ENCODE measurements around the gene NYAP2.

Gene NYAP2

GRCh38 chr2:225510796-225511195 is 111.3 kb downstream of the NYAP2 start:
- TF ChIP-seq ZFX (IDR thresholded peaks at IDR 0.05) (no peak), CTCF (conservative IDR thresholded peaks at IDR 0.05) (no peak)
- H3K27ac ChIP-seq: no peak overlapping the region

- no peak overlapping the region for H3K27ac ChIP-seq
- TF ChIP-seq ZFX (IDR thresholded peaks at IDR 0.05) (no peak), CTCF (conservative IDR thresholded peaks at IDR 0.05) (no peak)
Observed at GRCh38 chr2:225512469-225512868, 113.0 kb downstream of the NYAP2 start.

DNA sequence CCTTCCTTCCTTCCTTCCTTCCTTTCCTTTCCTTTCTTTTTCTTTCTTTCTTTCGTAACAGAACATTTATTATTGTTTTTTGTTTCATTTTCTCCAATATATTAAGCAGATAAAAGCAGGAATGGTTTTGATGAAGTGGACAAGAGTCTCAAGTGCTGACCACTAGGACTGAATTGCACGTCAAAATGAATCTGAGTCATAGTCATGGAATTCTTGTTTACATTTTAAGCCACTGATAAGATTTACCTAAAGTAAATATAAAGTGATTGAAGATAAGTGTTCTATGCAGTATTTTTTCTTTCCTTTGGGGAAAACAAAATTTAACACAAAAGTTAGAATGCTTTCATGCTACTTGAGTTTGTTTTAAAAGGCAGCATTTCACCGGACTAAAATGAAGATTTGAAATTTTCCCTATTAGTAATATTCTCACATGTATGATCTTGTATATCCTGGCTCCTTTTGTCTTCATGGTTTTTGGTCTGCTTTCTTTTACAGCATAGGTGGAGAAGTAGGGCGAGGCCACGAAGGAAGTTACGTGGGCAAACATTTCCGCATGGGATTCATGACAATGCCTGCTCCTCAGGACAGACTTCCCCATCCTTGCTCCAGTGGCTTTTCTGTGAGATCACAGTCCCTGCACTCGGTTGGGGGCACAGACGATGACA is 113.5 kb downstream of the NYAP2 start:
- TF ChIP-seq ZFX (IDR thresholded peaks at IDR 0.05) (no peak), CTCF (conservative IDR thresholded peaks at IDR 0.05) (no peak)
- H3K27ac ChIP-seq: no peak overlapping the region

DNA sequence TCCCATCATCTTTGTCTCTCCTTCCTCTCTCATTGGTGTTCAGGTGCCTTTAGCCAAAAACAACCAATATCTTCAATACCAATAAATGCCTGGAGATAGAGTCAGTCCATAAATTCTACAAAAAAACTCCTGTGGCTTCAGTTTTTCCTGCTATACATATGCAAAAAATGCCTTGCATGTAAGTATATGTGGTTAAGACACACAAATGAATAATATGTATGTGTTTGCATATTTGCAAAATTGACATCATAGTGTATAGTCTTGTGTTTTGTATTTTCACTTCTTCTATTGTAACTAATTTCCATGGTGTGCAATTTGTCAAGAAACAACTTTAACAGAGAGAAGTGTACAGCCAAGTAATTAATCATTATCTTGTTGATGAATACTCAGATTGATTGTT is 115.5 kb downstream of the NYAP2 start:
- no peak overlapping the region for H3K27ac ChIP-seq
- TF ChIP-seq ZFX (IDR thresholded peaks at IDR 0.05): no peak

GRCh38 chr2:225526760-225527390 is 127.4 kb downstream of the NYAP2 start:
- TF ChIP-seq ZFX (IDR thresholded peaks at IDR 0.05) (no peak), CTCF (conservative IDR thresholded peaks at IDR 0.05) (no peak)

DNA sequence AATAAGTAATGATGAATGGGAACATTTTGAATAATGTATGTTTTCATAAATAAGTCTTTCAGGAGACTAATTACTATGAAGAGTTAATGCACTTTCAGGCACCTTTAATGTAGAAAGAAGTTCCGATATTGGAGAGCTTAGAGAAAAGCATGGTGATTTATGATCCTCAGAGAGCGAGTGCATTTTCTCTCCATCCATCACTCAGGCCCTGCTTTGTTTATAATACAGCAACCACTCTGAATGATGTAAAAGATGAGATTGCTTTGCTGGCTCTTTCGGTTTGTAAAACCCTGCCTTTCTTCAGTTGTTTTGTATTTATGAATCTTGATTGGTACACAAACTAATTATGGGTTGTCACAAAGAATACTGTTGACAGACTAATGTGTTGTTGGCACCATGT is 132.0 kb downstream of the NYAP2 start:
- no peak for TF ChIP-seq ZFX (IDR thresholded peaks at IDR 0.05)
- no peak for TF ChIP-seq CTCF (conservative IDR thresholded peaks at IDR 0.05)
- H3K27ac ChIP-seq: no peak overlapping the region

More at GRCh38 chr2:225526760-225527390, 127.4 kb downstream of the NYAP2 start:
- H3K27ac ChIP-seq: no peak overlapping the region

- TF ChIP-seq CTCF (conservative IDR thresholded peaks at IDR 0.05) (no peak), ZFX (IDR thresholded peaks at IDR 0.05) (no peak)
- H3K27ac ChIP-seq: no peak overlapping the region
Observed at GRCh38 chr2:225532096-225532495, 132.6 kb downstream of the NYAP2 start.

- TF ChIP-seq ZFX (IDR thresholded peaks at IDR 0.05) (no peak), CTCF (conservative IDR thresholded peaks at IDR 0.05) (no peak)
- no peak overlapping the region for H3K27ac ChIP-seq
Observed at GRCh38 chr2:225534037-225534436, 134.5 kb downstream of the NYAP2 start.
